NCI-H187 (cell line): ENCODE measurements around the gene SLC22A15.
"Not testable (repeated sequence)": the region's sequence is repeated elsewhere in the genome, so short reads cannot be mapped to it uniquely, and the experiment has no call there.

Experiments
- DNase-seq, 2 experiments: peaks; one replicate each; lab custom pipeline; 2025; lab: John Stamatoyannopoulos, UW

The SLC22A15 gene

DNA sequence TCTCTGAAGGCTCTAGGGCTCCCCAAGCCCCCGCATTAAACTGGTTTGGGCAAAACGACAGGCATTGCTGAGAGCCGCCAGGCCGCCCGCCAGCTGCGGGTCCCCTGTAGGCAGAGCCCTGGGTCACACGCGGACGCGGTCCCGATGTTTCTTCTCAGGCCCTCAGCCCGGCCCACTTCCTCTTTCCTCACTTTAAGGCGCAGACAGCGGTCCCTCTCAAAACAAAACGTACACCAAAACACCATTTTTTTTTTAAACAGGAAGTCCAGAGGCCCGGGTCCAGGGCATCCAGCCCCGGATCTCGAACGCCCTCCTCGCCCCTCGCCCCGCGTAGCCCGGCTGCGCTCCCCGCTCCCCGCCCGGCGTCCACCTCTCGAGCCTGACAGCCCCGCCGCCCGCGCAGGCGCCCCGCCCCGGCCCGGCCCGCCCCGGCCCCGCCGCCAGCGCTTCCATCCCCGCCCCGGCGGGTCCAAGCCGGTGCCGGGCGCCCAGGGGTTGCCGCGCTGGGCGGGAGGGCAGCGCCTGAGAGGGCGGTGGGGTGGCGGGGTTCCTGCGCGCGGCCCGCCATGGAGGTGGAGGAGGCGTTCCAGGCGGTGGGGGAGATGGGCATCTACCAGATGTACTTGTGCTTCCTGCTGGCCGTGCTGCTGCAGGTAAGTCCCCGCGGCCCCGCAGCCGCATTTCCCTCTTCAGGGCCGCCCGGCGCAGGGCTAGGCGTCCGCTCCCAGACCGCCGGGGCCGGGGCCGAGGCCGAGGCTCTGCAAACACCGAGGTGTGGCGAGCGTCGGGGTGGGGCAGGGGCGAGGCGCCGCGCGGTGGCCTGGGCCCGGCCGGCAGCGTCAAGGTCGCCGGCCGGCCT, at the start of gene SLC22A15:
TSS of gene SLC22A15 (plus strand) at position 452 of the 859 bp plus-strand sequence. CDS start at position 567, 115 bp downstream.
- DNase-seq, result no peak

DNA sequence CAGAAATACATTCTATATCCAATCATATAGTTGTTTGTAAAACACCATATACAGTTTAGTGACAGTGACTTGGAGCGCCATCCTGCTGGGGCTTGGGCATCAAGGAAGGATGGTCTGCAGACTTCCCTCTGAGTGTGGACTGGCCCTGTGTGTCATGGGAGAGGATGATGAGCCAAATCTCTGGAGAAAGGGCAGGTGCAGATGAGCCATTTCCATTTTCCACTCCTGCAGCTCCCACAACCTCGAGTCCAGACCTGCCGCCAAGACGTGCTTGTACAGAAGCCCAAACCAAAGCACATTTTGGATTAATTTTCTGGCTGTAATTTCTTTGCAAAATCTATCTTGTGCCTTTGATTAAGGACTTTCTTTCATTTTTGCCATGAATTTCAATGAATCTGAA, 48.3 kb upstream of the SLC22A15 start:
- DNase-seq, result no peak

DNA sequence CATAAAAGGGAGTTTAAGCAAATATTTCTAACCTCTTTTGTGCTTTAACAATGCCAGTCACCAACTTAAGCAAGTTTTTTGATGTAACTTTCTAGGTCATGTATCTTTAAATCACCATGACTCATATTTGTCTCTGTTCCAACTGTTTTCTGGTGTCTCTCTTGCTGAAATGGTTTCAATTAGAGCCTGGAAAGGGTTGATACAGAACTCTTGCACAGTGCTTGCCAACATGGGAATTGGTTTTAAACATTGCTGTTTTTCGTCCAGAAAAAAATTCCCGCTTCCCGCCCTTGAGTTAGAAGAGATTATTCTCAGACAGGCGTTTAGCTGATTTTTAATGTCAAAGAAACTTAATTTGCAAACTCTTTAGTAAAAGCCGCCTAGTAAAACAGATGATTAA, 46.4 kb upstream of the SLC22A15 start:
- DNase-seq, result no peak

DNA sequence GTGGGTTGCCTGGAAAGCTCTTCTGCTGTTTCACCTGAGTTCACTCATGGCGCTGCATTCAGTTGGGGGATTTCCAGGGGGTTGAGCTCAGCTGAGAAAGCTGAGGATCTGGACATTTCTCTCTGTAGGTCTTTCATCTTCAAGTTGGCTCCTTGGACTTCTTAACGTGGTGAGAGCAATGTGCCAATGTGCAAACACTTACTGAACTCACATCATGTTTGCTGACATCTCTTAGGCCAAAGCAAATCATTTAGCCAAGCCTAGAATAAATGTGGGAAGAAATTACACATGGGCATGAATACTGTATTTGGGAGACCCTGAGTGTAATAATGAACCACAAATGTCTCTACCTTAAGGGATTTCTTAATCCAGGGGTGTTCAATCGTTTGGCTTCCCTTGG, 42.7 kb upstream of the SLC22A15 start:
- DNase-seq, result no peak

DNA sequence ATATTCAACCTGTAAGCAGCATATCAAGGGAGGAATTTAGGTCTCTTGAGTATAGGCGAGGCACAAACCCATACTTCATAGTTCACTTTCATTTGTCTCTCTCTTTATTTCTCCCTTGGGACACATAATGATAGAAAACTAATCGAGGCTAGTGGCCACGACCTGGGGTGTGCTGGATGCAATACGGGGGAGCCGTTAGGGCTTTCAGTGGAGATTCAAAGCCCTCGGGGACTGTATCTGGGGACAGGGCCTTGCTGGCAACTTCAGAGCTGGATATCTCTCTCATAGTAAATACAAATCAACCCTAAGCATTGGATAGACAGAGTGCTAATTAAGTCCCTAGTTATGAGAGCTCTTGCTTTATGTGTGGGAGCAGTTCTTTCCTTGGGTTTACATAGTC, 36.9 kb upstream of the SLC22A15 start:
- DNase-seq, result no peak

DNA sequence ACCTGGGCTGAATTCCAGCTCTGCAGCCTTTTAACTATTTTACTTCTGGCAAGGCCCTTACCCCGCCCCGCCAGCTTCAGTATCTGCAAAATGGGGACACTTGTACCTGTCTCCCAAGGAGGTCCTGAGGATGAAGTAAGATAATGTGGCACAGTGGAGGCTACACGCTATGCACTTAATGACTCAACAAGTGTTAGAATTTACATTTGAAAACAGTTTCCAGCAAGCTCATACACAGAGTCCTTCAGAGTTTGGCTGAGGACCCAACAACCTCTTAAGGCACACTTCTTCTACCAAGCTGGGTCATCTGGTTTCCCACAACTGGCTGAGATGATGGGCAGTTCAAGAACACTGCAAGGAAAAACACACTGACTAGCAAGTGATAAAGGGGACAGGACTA, 30.2 kb upstream of the SLC22A15 start:
- DNase-seq, result no peak

DNA sequence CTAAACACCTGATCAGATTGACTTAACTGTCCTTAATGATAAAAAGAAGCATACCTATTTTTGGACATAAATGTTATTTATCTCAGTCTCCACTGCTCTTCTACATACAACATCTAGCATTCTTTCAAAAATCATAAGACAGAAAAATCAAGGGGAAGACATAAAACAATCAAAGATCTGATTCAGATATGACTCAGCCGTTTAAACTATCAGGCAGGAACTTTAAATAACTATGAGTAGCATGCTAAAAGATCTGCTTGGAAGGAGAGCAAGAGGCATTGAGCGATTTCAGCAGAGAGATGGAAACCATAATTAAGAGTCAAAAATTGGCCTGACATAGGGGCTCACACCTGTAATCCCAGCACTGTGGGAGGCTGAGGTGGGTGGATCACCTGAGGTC, 27.2 kb upstream of the SLC22A15 start:
- DNase-seq, result no peak

DNA sequence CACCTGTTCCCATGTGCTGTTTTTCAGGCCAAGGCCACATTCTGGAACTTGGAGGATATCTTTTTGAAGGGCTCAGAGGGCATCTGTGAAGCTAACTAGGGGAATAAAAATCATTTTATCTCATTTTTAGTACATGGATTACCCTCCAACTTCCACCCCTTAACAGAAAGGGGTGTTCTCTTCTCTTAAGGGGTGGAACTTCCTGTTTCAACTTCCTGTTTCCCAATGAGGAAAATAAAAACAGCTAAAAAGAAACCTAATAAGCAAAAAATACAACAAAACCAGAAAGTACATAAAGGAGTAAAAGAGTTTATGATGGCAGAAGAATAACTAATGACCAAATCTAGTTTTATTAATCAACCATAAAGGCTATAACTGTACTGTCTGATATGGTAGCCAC, 24.8 kb upstream of the SLC22A15 start:
- DNase-seq, result no peak

DNA sequence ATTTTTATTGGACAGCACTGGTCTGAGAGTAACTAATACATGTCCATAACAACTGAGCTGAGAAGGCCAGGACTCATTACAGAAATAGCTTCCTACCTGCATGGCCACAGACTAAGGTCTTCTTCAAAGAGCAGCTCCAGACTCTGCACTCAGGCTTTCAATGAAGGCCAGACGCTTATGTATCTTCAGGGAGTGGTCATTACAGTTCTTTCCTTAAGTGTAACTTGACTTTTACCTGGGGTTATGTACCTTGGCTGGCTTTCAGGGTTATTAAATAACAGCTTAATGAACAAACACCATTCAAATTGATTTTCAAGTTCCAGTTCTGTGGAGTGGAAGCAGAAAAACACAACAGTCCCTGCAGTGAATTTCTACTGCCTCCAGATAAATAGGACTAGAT, 23.8 kb upstream of the SLC22A15 start:
- DNase-seq, result no peak

DNA sequence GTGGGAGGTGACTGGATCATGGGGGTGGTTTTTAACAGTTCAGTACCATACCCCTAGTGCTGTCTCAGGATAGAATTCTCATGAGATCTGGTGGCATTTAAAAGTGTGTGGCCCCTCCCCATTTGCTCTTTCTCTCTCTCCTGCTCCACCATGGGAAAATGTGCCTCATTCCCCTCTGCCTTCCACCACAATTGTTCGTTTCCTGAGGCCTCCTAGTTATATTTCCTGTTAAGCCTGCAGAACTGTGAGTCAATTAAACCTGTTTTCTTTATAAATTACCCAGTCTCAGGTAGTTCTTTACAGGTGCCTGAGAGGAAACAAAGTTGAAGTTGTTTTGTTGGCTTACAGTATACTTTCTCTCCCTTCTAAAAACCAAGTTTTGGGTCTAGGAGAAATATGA, 23.1 kb upstream of the SLC22A15 start:
- DNase-seq, result no peak

DNA sequence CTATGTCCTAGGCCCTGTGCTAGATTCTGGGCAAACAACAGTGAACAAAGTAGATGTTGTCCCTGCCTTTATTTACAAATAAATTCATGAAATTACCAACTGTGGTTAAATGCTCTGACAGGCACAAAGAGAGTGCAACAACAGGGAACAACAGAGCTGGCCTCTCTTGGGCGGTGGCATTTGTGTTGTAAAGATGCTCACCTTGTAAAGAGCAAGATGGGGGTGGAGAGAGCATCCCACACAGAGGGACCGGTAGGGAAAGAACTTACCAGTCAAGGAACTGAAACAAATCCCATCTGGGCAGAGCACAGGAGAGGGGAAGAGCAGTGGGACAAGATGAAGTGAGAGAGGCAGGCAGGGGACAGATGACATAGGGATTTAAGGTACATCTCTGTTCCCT, 21.6 kb upstream of the SLC22A15 start:
- no peak for DNase-seq

DNA sequence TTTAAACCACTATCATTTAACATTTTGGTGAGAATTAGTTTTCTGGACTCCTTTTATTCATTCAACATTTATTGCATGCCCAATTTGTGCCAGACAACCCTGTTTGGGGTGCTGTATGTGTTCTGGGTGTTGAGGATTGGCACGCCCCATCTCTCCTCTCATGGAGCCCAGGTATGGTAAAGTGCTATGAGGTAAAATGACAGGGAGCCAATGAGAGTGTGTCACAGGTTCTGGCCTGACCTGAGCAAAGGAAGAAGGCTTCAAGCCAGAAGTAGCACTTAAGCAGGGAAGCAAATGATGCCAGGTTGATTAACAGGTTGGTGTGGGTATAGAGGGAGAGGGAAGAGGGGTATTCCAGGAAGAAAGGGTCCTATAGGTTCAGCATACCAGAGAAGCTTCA, 21.1 kb upstream of the SLC22A15 start:
- no peak for DNase-seq

DNA sequence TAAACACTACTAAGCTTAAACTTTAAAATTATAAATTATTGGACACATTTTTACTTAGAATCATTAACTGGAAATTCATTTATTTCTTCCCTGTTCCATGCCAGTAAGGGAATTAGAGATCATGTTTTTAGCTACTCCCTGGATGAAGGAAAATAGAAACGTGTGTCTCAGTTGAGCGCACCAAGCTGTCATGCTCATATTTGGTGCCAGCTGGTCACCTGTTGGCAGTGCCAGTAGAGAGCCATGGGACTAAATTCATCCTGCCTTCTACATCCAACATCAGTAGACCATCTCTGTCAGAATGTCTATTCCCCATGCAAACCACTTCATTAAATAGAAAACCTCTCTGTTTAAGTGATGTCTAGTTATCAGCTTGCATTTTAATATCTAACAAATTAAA, 17.4 kb upstream of the SLC22A15 start:
- no peak for DNase-seq

DNA sequence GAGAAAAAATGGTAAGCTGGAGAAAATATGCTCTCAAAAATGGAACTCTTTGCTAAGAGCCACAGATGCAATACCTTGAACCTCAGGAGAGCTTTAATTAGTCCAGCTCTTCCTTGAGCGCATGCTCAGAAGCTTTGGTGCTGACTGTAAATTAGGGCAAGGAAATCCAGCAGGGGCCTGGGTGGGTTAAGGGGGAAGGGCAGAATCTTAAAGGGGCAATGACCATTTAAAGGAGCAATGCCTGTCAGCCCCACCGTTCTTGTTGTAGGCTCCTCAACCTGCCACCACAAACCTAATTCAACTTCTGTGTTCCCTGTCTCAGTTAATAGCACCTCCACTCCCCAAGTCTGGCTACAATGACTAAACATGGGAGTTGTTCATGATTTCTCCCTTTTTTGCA, 6.8 kb upstream of the SLC22A15 start:
- no peak for DNase-seq

DNA sequence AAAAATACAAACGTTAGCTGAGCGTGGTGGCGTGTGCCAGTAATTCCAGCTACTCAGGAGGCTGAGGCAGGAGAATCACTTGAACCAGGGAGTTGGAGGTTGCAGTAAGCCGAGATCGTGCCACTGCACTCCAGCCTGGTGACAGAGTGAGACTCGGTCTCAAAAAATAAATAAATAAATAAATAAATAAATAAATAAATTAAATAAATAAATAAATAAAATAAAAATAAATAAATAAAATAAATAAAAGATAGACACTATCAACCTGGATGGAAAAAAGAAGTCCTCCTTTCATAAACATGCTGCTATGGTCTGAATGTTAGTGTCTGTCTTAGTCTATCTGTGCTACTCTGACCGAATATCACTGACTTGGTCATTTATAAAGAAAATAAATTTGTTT, 4.5 kb upstream of the SLC22A15 start:
- not testable (repeated sequence) for DNase-seq

DNA sequence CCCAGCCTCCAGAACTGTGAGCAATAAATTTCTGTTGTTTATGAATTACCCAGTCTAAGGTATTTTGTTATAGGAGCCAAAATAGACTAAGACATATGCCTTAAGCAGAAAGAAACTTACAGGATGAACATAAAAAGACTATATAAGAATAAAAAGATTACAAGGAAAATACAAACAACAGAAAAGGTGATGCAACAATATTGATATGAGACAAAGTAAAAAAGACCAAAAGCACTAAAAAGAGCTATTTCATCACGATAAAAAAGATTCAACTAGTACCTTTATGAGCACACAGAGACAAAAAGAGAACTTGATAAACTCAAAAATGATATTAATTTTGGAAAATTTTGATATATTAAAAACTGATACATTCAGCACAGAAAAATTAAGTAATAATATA, 3.2 kb upstream of the SLC22A15 start:
- no peak for DNase-seq

DNA sequence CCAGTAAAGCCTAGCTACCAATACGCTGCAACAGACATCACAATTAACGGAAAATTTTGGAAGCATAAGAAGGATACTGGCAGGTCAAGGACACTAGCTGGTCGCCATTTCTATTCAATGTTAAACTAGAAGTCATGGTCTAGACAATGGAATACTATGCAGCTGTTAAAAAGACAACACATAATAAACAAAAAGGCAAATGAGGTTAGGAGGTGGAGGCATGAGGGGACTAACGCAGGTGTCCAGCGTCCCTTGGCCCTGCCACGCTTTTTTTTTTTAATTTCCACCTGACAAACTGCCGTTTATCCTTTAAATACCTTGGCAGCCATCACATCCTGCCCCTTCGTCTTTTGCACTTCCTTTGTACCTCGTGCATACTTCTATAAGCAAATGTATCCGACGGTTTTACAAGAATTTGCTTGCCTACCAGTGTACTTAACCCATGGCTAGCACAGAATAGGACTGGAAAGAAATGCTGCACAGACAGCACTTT, 698 bp upstream of the SLC22A15 start:
- no peak for DNase-seq

DNA sequence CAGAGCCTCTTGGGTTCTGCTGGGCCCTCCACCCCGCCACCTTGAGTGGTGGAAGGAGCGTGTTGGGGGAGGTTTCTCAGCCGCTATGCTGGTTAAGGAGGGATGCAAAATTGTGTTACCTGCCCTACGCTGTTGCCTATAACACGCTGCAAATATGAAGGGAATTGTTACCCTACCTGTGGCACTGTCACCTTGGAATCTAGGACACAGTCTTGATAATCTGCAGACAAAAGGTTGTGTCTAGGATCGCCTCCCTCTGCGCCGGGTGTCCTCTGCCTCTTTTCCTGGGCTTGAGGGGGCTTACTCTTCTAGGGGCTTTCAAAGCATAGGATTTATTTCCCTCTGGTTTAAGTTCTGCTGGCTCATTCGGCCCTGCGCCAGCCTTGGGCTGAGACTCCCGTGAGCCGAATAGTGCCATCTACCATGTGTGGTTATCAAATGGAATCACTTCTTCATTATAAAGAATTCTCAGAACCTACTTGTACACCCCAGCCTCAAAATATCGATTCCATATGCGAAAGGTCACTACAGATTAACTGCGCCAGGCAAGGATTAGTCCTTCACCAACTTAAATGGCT, 697 bp downstream of the SLC22A15 start:
- no peak for DNase-seq

DNA sequence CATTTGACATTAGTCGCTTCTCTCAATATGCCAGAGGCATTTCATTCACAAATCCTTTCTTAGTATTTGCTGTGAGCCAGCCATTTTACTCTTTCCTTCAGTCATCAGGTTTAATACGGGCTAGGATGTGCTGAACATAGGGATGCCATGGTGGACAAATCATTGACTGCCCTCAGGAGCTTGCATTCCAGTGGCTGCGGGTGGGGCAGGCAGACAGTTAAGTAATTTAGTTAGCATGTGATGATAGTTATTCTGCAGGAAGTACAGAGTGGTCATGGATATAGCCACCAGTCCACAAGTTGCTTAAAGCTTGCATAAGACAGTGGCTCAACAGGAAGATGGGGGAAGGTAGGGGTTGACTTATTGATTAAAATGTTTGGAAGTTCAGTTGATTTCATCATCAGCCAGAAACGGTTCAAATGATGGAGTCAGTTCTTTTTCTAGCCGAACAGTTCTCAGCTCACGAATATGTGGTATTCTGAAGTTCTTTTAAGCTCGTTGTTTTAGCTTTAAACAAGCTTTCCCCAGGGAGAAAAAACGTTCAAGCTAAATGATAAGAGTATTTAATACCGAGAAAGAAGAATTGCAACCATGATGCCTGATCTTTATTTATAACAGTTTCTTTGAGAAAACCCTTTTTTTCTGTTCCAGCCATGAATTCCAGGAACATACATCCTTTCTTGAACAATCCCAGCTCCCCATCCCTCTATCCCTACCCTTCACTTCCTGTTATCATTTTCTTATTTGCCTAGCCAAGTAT, 1.4 kb downstream of the SLC22A15 start:
- no peak for DNase-seq

DNA sequence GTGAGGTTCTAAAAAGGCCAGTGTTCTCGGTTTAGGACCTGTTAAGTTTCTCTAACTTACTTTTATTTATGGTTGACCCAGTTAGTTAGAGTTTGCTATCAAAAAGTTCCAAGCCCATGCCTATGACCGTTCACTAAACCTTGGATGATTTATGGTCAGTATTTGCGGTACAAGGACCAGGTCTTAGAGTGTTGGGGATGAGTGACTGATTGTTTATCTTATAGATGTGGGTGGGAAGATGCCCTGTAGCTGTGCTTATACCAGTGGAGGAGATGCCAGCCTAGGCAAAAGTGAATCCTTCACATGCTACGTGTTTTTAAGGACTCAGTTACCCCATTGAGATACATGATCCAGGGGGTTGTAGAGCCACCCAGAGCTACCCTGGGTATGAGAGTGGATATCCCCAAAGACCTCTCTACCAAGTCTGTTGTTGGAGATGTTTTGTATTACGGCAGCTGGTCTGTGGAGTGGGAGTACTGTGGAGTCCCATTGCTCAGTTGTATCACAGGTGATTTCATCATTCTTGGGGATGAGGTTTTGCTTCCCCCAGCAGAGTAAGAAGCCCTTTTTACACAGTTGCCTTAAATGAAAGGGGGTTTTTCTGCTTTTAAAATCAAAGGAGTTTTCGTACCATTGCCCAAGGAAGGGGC, 2.1 kb downstream of the SLC22A15 start:
- DNase-seq, result no peak

DNA sequence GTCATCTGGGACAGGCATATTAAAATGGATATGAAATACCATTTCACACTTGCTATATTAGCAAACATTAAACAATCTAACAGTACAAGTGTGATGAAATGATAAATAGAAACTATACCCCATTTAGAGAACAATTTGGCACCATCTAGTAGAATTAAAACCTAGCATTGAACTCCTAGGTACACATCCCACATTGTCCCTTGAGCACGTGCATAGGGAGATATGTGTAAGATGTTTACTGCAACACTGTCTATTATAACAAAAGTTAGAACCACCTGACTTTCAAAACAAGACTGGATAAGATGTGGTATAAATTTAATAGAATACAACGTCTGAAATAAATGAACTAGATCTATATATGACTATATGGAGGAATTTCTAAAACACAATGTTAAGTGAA, 3.8 kb downstream of the SLC22A15 start:
- no peak for DNase-seq
